WTC11 (cell line): ENCODE data around the gene ADAMTS12. TPM values are rescaled to one million over a fixed set of nuclear protein-coding genes. Genes with fewer than 3 reads are reported as not detected.

Experiments
- ATAC-seq: fragments of 200-7000 bp; cut with Tn5 transposase; 2 replicates; pipeline ENCODE4 v1.10.0; 2021; ENCODE audit warnings: mild to moderate bottlenecking, moderate library complexity
- CTCF ChIA-PET: fragments of 300-600 bp; sonication (Branson Sonifier 250); formaldehyde crosslinking; loops from one replicate; lab custom pipeline; 2021; ENCODE audit warnings: antibody characterized with exemption; lab: Charles Lee
- POLR2A ChIA-PET: fragments of 350-600 bp; sonication (Branson Sonifier 250); formaldehyde crosslinking; loops from one replicate; lab custom pipeline; 2021; ENCODE audit warnings: antibody characterized with exemption; lab: Charles Lee
- DNase-seq: peaks from one replicate; pipeline ENCODE4 v3.0.0; 2021; ENCODE audit warnings: low spot score
- H3K27ac Mint-ChIP-seq: 2 replicates; pipeline ENCODE4 v1.8.0; 2021; ENCODE audit warnings: mixed read lengths
- H3K27me3 Mint-ChIP-seq: 2 replicates; pipeline ENCODE4 v1.8.0; 2021; ENCODE audit warnings: low read depth, mild to moderate bottlenecking, moderate library complexity, mixed read lengths
- H3K36me3 Mint-ChIP-seq: 2 replicates; pipeline ENCODE4 v1.8.0; 2021; ENCODE audit warnings: mixed read lengths
- H3K4me1 Mint-ChIP-seq: 2 replicates; pipeline ENCODE4 v1.8.0; 2022; ENCODE audit warnings: mixed read lengths
- H3K4me3 Mint-ChIP-seq: 2 replicates; pipeline ENCODE4 v1.8.0; 2021; ENCODE audit warnings: mild to moderate bottlenecking, moderate library complexity, mixed read lengths
- H3K9me3 Mint-ChIP-seq: 2 replicates; pipeline ENCODE4 v1.8.0; 2021; ENCODE audit warnings: mixed read lengths
- CDX4 ChIP-seq: fragments of 250-450 bp; sonication (Bioruptor Pico); IDR thresholded peaks from 2 replicates; pipeline ENCODE4 v1.9.0; 2021; ENCODE audit warnings: moderate library complexity, mild to moderate bottlenecking, inconsistent platforms, borderline replicate concordance
- FOXK1 ChIP-seq: sonication (generic); formaldehyde crosslinking; IDR thresholded peaks from 2 replicates; pipeline ENCODE4 v1.8.0; 2022; ENCODE audit warnings: mild to moderate bottlenecking, moderate library complexity, missing genetic modification reagents
- GABPB1 ChIP-seq: sonication (generic); formaldehyde crosslinking; IDR thresholded peaks from 2 replicates; pipeline ENCODE4 v1.8.1; 2023; ENCODE audit warnings: mild to moderate bottlenecking, missing genetic modification reagents
- IRF2 ChIP-seq: sonication (generic); formaldehyde crosslinking; IDR thresholded peaks from 2 replicates; pipeline ENCODE4 v1.8.0; 2022; ENCODE audit warnings: low read depth, missing genetic modification reagents, borderline replicate concordance
- JAZF1 ChIP-seq: fragments of 250-450 bp; sonication (Bioruptor Pico); IDR thresholded peaks from 2 replicates; pipeline ENCODE4 v1.9.0; 2021; ENCODE audit warnings: moderate library complexity, mild to moderate bottlenecking, inconsistent platforms
- JUN ChIP-seq: sonication (generic); formaldehyde crosslinking; IDR thresholded peaks from 2 replicates; pipeline ENCODE4 v1.8.0; 2023; ENCODE audit warnings: mild to moderate bottlenecking, missing genetic modification reagents
- MYBL2 ChIP-seq: sonication (generic); formaldehyde crosslinking; IDR thresholded peaks from 2 replicates; pipeline ENCODE4 v1.8.1; 2023; ENCODE audit warnings: mild to moderate bottlenecking, moderate library complexity, missing genetic modification reagents
- NFYB ChIP-seq: sonication (generic); formaldehyde crosslinking; conservative IDR thresholded peaks from 2 replicates; pipeline ENCODE4 v1.8.0; 2022; ENCODE audit warnings: low read depth, missing genetic modification reagents
- OVOL2 ChIP-seq: fragments of 250-450 bp; sonication (Bioruptor Pico); IDR thresholded peaks from 2 replicates; pipeline ENCODE4 v1.9.0; 2021; ENCODE audit warnings: mild to moderate bottlenecking, borderline replicate concordance
- RELA ChIP-seq: sonication (generic); formaldehyde crosslinking; IDR thresholded peaks from 2 replicates; pipeline ENCODE4 v1.8.1; 2022; ENCODE audit warnings: missing genetic modification reagents, mild to moderate bottlenecking, borderline replicate concordance
- SP1 ChIP-seq: sonication (generic); formaldehyde crosslinking; conservative IDR thresholded peaks from 2 replicates; pipeline ENCODE4 v1.8.1; 2022; ENCODE audit warnings: missing genetic modification reagents
- ZBTB21 ChIP-seq: sonication (generic); formaldehyde crosslinking; IDR thresholded peaks from 2 replicates; pipeline ENCODE4 v1.8.1; 2023; ENCODE audit warnings: mild to moderate bottlenecking, missing genetic modification reagents, borderline replicate concordance
- ZNF138 ChIP-seq: sonication (generic); formaldehyde crosslinking; conservative IDR thresholded peaks from 2 replicates; pipeline ENCODE4 v1.8.1; 2022; ENCODE audit warnings: mild to moderate bottlenecking, moderate library complexity, missing genetic modification reagents
- ZNF263 ChIP-seq: sonication (generic); formaldehyde crosslinking; IDR thresholded peaks from 2 replicates; pipeline ENCODE4 v1.8.1; 2022; ENCODE audit warnings: low read depth, mild to moderate bottlenecking, moderate library complexity, missing genetic modification reagents
- ZNF671 ChIP-seq: fragments of 250-450 bp; sonication (Bioruptor Pico); IDR thresholded peaks from 2 replicates; pipeline ENCODE4 v1.8.0; 2021; ENCODE audit warnings: mild to moderate bottlenecking
- total RNA-seq: library from RNA; stranded (reverse); gene quantifications from 3 replicates; pipeline ENCODE4 v1.2.3, GENCODE V29; 2021
- TF ChIP-seq, protein P1 (sequence below): sonication (generic); formaldehyde crosslinking; conservative IDR thresholded peaks from 2 replicates; pipeline ENCODE4 v1.8.1; 2023; ENCODE audit warnings: mild to moderate bottlenecking, low read depth, missing genetic modification reagents, moderate library complexity
- TF ChIP-seq, protein P2 (sequence below): sonication (generic); formaldehyde crosslinking; IDR thresholded peaks from 2 replicates; pipeline ENCODE4 v1.8.1; 2023; ENCODE audit warnings: mild to moderate bottlenecking, missing genetic modification reagents, moderate library complexity
- TF ChIP-seq, protein P3 (sequence below): fragments of 250-450 bp; sonication (Bioruptor Pico); IDR thresholded peaks from 2 replicates; pipeline ENCODE4 v1.8.0; 2021; ENCODE audit warnings: mild to moderate bottlenecking
- TF ChIP-seq, protein P4 (sequence below): sonication (generic); formaldehyde crosslinking; IDR thresholded peaks from 2 replicates; pipeline ENCODE4 v1.8.1; 2022; ENCODE audit warnings: missing genetic modification reagents, borderline replicate concordance
- TF ChIP-seq, protein P5 (sequence below): sonication (generic); formaldehyde crosslinking; IDR thresholded peaks from 2 replicates; pipeline ENCODE4 v1.8.0; 2023; ENCODE audit warnings: mild to moderate bottlenecking, missing genetic modification reagents

Gene ADAMTS12
- total RNA-seq, 1 experiment from 2014 or later = 13.5 TPM

GRCh38 chr5:33828626-33829308, 63.0 kb downstream of the ADAMTS12 start:
- Mint-ChIP-seq H3K4me3 (no peak overlapping the region), H3K4me1 (peaks cover 20% of the 10 kb centered on the region)

More at GRCh38 chr5:33828626-33829308, 63.0 kb downstream of the ADAMTS12 start:
- CTCF ChIA-PET = interaction anchor here (0.8 kb wide), 1 partner anchor 141 kb away, joined by 4 read pairs; no protein-coding TSS in a partner anchor
- Mint-ChIP-seq H3K36me3 (no peaks in the 10 kb centered on the region), H3K27ac (no peak overlapping the region), H3K9me3 (no peaks in the 10 kb centered on the region), H3K27me3 (no peaks in the 10 kb centered on the region)
- TF ChIP-seq ZNF263 = no peak
- TF ChIP-seq CDX4 (CRISPR knock-in tag) = no peak
- TF ChIP-seq FOXK1 (CRISPR knock-in tag) = no peak
- TF ChIP-seq, protein P1, sequence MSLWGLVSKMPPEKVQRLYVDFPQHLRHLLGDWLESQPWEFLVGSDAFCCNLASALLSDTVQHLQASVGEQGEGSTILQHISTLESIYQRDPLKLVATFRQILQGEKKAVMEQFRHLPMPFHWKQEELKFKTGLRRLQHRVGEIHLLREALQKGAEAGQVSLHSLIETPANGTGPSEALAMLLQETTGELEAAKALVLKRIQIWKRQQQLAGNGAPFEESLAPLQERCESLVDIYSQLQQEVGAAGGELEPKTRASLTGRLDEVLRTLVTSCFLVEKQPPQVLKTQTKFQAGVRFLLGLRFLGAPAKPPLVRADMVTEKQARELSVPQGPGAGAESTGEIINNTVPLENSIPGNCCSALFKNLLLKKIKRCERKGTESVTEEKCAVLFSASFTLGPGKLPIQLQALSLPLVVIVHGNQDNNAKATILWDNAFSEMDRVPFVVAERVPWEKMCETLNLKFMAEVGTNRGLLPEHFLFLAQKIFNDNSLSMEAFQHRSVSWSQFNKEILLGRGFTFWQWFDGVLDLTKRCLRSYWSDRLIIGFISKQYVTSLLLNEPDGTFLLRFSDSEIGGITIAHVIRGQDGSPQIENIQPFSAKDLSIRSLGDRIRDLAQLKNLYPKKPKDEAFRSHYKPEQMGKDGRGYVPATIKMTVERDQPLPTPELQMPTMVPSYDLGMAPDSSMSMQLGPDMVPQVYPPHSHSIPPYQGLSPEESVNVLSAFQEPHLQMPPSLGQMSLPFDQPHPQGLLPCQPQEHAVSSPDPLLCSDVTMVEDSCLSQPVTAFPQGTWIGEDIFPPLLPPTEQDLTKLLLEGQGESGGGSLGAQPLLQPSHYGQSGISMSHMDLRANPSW (CRISPR knock-in tag) = no peak
- TF ChIP-seq GABPB1 = no peak
- TF ChIP-seq IRF2 (CRISPR knock-in tag) = no peak
- no peak for TF ChIP-seq OVOL2 (CRISPR knock-in tag)
- TF ChIP-seq, protein P2, sequence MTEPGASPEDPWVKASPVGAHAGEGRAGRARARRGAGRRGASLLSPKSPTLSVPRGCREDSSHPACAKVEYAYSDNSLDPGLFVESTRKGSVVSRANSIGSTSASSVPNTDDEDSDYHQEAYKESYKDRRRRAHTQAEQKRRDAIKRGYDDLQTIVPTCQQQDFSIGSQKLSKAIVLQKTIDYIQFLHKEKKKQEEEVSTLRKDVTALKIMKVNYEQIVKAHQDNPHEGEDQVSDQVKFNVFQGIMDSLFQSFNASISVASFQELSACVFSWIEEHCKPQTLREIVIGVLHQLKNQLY = no peak
- no peak for TF ChIP-seq JAZF1 (CRISPR knock-in tag)
- TF ChIP-seq ZBTB21 (CRISPR knock-in tag) = no peak
- no peak for TF ChIP-seq JUN (CRISPR knock-in tag)
- TF ChIP-seq, protein P3, sequence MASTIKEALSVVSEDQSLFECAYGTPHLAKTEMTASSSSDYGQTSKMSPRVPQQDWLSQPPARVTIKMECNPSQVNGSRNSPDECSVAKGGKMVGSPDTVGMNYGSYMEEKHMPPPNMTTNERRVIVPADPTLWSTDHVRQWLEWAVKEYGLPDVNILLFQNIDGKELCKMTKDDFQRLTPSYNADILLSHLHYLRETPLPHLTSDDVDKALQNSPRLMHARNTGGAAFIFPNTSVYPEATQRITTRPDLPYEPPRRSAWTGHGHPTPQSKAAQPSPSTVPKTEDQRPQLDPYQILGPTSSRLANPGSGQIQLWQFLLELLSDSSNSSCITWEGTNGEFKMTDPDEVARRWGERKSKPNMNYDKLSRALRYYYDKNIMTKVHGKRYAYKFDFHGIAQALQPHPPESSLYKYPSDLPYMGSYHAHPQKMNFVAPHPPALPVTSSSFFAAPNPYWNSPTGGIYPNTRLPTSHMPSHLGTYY = no peak
- TF ChIP-seq SP1 (CRISPR knock-in tag) = no peak
- TF ChIP-seq, protein P4, sequence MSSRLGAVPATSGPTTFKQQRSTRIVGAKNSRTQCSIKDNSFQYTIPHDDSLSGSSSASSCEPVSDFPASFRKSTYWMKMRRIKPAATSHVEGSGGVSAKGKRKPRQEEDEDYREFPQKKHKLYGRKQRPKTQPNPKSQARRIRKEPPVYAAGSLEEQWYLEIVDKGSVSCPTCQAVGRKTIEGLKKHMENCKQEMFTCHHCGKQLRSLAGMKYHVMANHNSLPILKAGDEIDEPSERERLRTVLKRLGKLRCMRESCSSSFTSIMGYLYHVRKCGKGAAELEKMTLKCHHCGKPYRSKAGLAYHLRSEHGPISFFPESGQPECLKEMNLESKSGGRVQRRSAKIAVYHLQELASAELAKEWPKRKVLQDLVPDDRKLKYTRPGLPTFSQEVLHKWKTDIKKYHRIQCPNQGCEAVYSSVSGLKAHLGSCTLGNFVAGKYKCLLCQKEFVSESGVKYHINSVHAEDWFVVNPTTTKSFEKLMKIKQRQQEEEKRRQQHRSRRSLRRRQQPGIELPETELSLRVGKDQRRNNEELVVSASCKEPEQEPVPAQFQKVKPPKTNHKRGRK (CRISPR knock-in tag) = no peak
- TF ChIP-seq ZNF671 (CRISPR knock-in tag) = no peak
- no peak for TF ChIP-seq RELA (CRISPR knock-in tag)
- TF ChIP-seq, protein P5, sequence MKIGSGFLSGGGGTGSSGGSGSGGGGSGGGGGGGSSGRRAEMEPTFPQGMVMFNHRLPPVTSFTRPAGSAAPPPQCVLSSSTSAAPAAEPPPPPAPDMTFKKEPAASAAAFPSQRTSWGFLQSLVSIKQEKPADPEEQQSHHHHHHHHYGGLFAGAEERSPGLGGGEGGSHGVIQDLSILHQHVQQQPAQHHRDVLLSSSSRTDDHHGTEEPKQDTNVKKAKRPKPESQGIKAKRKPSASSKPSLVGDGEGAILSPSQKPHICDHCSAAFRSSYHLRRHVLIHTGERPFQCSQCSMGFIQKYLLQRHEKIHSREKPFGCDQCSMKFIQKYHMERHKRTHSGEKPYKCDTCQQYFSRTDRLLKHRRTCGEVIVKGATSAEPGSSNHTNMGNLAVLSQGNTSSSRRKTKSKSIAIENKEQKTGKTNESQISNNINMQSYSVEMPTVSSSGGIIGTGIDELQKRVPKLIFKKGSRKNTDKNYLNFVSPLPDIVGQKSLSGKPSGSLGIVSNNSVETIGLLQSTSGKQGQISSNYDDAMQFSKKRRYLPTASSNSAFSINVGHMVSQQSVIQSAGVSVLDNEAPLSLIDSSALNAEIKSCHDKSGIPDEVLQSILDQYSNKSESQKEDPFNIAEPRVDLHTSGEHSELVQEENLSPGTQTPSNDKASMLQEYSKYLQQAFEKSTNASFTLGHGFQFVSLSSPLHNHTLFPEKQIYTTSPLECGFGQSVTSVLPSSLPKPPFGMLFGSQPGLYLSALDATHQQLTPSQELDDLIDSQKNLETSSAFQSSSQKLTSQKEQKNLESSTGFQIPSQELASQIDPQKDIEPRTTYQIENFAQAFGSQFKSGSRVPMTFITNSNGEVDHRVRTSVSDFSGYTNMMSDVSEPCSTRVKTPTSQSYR (CRISPR knock-in tag) = no peak
- no peak for TF ChIP-seq NFYB
- TF ChIP-seq ZNF138 = no peak
- no peak for TF ChIP-seq MYBL2 (CRISPR knock-in tag)
- POLR2A ChIA-PET = no interaction called here
- no peak for ATAC-seq
- DNase-seq = no peak
